WI38 (cell line): ENCODE data around the gene HHIP.
"Not testable (repeated sequence)": the region's sequence is repeated elsewhere in the genome, so short reads cannot be mapped to it uniquely, and the experiment has no call there.

Experiments
- H3K4me3 ChIP-seq: 2 replicates; pipeline ENCODE4 v1.5.1; 2011; ENCODE audit warnings: low read depth, mild to moderate bottlenecking, control low read depth, low read length
- TF ChIP-seq, protein P1 (sequence below): IDR thresholded peaks from 2 replicates; pipeline ENCODE4 v1.5.1; 2012; ENCODE audit warnings: low read depth, mild to moderate bottlenecking, control low read depth, low read length

The HHIP gene

DNA sequence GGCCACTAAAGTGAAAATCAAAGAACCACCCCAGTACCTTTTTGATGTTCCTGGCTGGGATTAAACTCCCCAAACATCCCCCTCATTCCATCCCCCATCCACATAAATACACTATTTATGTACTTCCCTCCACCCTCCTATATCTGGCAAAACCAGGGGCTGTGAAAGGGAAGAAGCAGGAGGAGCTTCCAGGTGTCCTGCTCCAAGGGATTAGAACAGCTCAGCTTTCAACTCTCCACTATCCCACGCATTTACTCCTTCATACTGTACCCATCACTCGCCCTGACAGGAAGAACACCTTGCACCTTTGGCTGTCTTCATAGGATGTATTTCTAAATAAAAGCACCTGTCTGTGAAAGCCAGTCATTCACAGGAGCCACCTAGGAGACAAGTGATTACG, 140.0 kb downstream of the HHIP start:
- no peak overlapping the region for H3K4me3 ChIP-seq
- TF ChIP-seq, protein P1, sequence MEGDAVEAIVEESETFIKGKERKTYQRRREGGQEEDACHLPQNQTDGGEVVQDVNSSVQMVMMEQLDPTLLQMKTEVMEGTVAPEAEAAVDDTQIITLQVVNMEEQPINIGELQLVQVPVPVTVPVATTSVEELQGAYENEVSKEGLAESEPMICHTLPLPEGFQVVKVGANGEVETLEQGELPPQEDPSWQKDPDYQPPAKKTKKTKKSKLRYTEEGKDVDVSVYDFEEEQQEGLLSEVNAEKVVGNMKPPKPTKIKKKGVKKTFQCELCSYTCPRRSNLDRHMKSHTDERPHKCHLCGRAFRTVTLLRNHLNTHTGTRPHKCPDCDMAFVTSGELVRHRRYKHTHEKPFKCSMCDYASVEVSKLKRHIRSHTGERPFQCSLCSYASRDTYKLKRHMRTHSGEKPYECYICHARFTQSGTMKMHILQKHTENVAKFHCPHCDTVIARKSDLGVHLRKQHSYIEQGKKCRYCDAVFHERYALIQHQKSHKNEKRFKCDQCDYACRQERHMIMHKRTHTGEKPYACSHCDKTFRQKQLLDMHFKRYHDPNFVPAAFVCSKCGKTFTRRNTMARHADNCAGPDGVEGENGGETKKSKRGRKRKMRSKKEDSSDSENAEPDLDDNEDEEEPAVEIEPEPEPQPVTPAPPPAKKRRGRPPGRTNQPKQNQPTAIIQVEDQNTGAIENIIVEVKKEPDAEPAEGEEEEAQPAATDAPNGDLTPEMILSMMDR = no peak

DNA sequence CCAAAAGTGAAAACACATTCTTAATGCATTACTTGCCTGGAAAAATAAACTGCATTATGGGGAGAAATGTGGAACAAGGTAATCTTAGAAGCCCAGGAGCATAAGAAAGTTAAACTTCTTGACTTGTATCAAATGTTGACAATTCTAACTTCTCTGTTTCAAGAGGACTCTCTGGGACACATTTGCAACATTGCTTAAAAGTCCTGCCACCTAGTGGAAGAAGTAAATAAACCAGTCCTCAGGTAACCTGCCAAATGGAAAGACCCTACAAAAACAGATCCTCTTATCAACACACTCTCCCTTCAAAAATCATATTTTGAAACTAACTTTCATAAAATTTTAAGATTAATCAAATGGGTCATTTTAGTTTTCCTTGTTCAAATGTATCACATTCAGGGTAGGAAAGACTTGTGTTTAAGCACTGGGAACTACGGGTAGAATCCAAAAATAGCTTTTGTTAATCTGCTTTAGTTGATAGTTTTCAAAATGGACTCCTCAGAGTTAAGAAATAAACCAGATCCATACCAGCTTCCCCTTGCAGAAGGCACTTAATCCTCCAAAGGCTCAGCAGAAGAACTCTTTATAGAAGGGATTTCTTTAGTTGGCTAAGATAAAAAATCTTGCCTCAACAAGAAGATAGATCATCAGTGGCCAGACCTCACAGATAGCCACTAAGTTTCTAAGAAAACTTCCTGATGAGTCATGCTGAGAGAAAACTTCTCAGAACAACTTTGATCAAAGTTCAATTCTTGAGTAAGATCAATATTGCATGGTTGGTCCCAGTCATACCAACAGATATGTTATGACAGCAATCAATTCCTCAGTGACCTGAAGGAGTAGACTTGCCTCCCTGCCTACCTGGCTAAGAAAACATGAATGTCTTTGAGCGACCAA, 141.7 kb downstream of the HHIP start:
- no peak overlapping the region for H3K4me3 ChIP-seq
- TF ChIP-seq, protein P1 = no peak

DNA sequence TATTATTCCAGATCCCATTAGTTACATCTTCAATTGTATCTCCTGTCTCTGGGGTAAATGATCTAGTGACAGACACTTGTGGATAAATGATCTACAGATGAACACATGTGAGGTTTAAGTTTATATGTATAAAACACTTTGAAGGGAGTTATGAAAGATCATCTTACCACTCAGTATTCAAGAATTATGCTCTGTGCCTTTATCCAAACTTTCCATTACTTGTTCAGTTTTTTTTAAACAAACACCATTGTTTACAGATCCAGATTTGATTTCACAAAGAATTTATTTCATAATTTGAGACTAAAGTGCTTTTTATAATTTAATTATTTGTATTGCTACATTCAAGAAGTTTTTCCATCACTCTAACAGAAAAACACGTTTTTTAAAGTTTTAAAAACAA, 142.5 kb downstream of the HHIP start:
- TF ChIP-seq, protein P1 = no peak
- no peak overlapping the region for H3K4me3 ChIP-seq

DNA sequence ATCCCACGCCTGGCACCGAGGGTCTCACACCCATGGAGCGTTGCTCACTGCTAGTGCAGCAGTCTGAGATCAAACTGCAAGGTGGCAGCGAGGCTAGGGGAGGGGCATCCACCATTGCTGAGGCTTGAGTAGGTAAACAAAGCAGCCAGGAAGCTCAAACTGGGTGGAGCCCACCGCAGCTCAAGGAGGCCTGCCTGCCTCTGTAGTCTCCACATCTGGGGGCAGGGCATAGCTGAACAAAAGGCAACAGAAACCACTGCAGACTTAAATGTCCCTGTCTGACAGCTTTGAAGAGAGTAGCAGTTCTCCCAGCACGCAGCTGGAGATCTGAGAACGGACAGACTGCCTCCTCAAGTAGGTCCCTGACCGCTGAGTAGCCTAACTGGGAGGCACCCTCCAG, 146.0 kb downstream of the HHIP start:
- not testable (repeated sequence) for H3K4me3 ChIP-seq
